ENCODE data around the gene MBD3L2B. TPM values are rescaled to one million over a fixed set of nuclear protein-coding genes. Genes with fewer than 3 reads are reported as not detected.
A peak's percentile ranks its signal among the peaks of the same experiment; 100 is the strongest.

Gene MBD3L2B
- total and polyA plus RNA-seq, 4 experiments from 2014 or later, result not detected

GRCh38 chr19:7013678-7014077, 7.6 kb downstream of the MBD3L2B start:
- Mint-ChIP-seq H3K27ac (peak overlapping the region; percentile 33 to 89 (median 53)), H3K4me1 (peaks cover 24 to 54% (median 35%) of the 10 kb centered on the region in 4 donors), H3K9me3 (no peaks in the 10 kb centered on the region), H3K27me3 (no peaks in the 10 kb centered on the region), H3K4me3 (peak overlapping the region in 6 of 8 donors; percentile 4 to 68 (median 30)), H3K36me3 (no peaks in the 10 kb centered on the region)
- Histone ChIP-seq H3K27ac (ENCODE audit: low read depth, low read length) (no peak overlapping the region), H3K4me3 (ENCODE audit: low read length in 2 of 2) (no peak overlapping the region), H3K27me3 (ENCODE audit: insufficient read depth, low read length) (no peaks in the 10 kb centered on the region), H3K4me1 (ENCODE audit: insufficient read depth, low read length) (peaks cover 38% of the 10 kb centered on the region), H3K9me3 (ENCODE audit: control insufficient read depth in 1 of 2, low read length in 2 of 2) (no peaks in the 10 kb centered on the region), H3K36me3 (ENCODE audit: insufficient read depth, low read length) (no peaks in the 10 kb centered on the region)
- DNase-seq, result peak in 1 of 5 donors; percentile 17
- intact Hi-C loops (cut with micrococcal nuclease), result no loop called here
- CTCF ChIA-PET (ENCODE audit: partially characterized antibody), result interaction anchor here (1.4 kb wide), 1 partner anchor 71 kb away, joined by 3 read pairs; no protein-coding TSS in a partner anchor
- POLR2A ChIA-PET (ENCODE audit: partially characterized antibody), result interaction anchor here (0.7 to 0.8 kb wide), 2 partner anchors 24 to 56 kb away, joined by 3 to 4 read pairs; partner anchors contain the start of gene ZNF557

- Mint-ChIP-seq H3K27ac (peak overlapping the region in 1 of 7 donors; percentile 22), H3K27me3 (no peaks in the 10 kb centered on the region), H3K36me3 (no peaks in the 10 kb centered on the region), H3K4me1 (peaks cover 33 to 75% (median 50%) of the 10 kb centered on the region in 4 donors), H3K9me3 (peaks cover 0 to 5% (median 0%) of the 10 kb centered on the region in 8 donors), H3K4me3 (peak overlapping the region in 3 of 8 donors; percentile 29 to 48 (median 45))
- Histone ChIP-seq H3K27ac (ENCODE audit: low read depth, low read length) (no peak overlapping the region), H3K9me3 (ENCODE audit: control insufficient read depth in 1 of 2, low read length in 2 of 2) (no peaks in the 10 kb centered on the region), H3K4me3 (ENCODE audit: low read length in 2 of 2) (no peak overlapping the region), H3K36me3 (ENCODE audit: insufficient read depth, low read length) (no peaks in the 10 kb centered on the region), H3K27me3 (ENCODE audit: insufficient read depth, low read length) (no peaks in the 10 kb centered on the region), H3K4me1 (ENCODE audit: insufficient read depth, low read length) (peaks cover 48% of the 10 kb centered on the region)
- ChIA-PET POLR2A (ENCODE audit: partially characterized antibody) (no interaction called here), CTCF (ENCODE audit: partially characterized antibody) (no interaction called here)
- intact Hi-C loops (cut with micrococcal nuclease), result no loop called here
- no peak for DNase-seq
Measured at GRCh38 chr19:7010722-7011593, 10.3 kb downstream of the MBD3L2B start.

GRCh38 chr19:7007859-7008258, 13.4 kb downstream of the MBD3L2B start:
- H3K4me3 ChIP-seq (ENCODE audit: low read length in 2 of 2), result no peak overlapping the region
- intact Hi-C loops (cut with micrococcal nuclease), result no loop called here
- no peak for DNase-seq
- H3K9me3 ChIP-seq (ENCODE audit: control insufficient read depth in 1 of 2, low read length in 2 of 2), result no peaks in the 10 kb centered on the region
- H3K36me3 Mint-ChIP-seq, result no peaks in the 10 kb centered on the region
- H3K27ac Mint-ChIP-seq, result peak overlapping the region in 1 of 7 donors; percentile 41
- no peak overlapping the region for H3K27ac ChIP-seq (ENCODE audit: low read depth, low read length)
- ChIA-PET POLR2A (ENCODE audit: partially characterized antibody) (interaction anchor here (0.6 to 2.1 kb wide), 2 partner anchors 61 to 139 kb away, joined by 3 to 9 read pairs; partner anchors contain the start of gene ZNF557), CTCF (ENCODE audit: partially characterized antibody) (no interaction called here)
- peaks cover 28 to 66% (median 41%) of the 10 kb centered on the region in 4 donors for H3K4me1 Mint-ChIP-seq
- H3K4me1 ChIP-seq (ENCODE audit: insufficient read depth, low read length), result peaks cover 33% of the 10 kb centered on the region
- H3K36me3 ChIP-seq (ENCODE audit: insufficient read depth, low read length), result no peaks in the 10 kb centered on the region
- H3K27me3 Mint-ChIP-seq, result no peaks in the 10 kb centered on the region
- H3K4me3 Mint-ChIP-seq, result peak overlapping the region in 1 of 8 donors; percentile 6
- H3K27me3 ChIP-seq (ENCODE audit: insufficient read depth, low read length), result no peaks in the 10 kb centered on the region
- H3K9me3 Mint-ChIP-seq, result peaks cover 0 to 5% (median 0%) of the 10 kb centered on the region in 8 donors

- H3K9me3 ChIP-seq (ENCODE audit: control insufficient read depth in 1 of 2, low read length in 2 of 2), result no peaks in the 10 kb centered on the region
- no peak overlapping the region for H3K4me3 Mint-ChIP-seq
- H3K27me3 Mint-ChIP-seq, result no peaks in the 10 kb centered on the region
- H3K27ac Mint-ChIP-seq, result peak overlapping the region in 1 of 7 donors; percentile 27
- no peak overlapping the region for H3K4me3 ChIP-seq (ENCODE audit: low read length in 2 of 2)
- no peaks in the 10 kb centered on the region for H3K36me3 Mint-ChIP-seq
- POLR2A ChIA-PET (ENCODE audit: partially characterized antibody), result no interaction called here
- no peaks in the 10 kb centered on the region for H3K36me3 ChIP-seq (ENCODE audit: insufficient read depth, low read length)
- intact Hi-C loops (cut with micrococcal nuclease), result no loop called here
- peaks cover 0 to 5% (median 0%) of the 10 kb centered on the region in 8 donors for H3K9me3 Mint-ChIP-seq
- peaks cover 30% of the 10 kb centered on the region for H3K4me1 ChIP-seq (ENCODE audit: insufficient read depth, low read length)
- H3K27me3 ChIP-seq (ENCODE audit: insufficient read depth, low read length), result no peaks in the 10 kb centered on the region
- peaks cover 24 to 51% (median 41%) of the 10 kb centered on the region in 4 donors for H3K4me1 Mint-ChIP-seq
- CTCF ChIA-PET (ENCODE audit: partially characterized antibody), result no interaction called here
- DNase-seq, result no peak
- no peak overlapping the region for H3K27ac ChIP-seq (ENCODE audit: low read depth, low read length)
Measured at GRCh38 chr19:7006135-7006704, 15.0 kb downstream of the MBD3L2B start.

GRCh38 chr19:7004313-7004931, 16.8 kb downstream of the MBD3L2B start:
- Histone ChIP-seq H3K4me3 (ENCODE audit: low read length in 2 of 2) (no peak overlapping the region), H3K27ac (ENCODE audit: low read depth, low read length) (no peak overlapping the region), H3K36me3 (ENCODE audit: insufficient read depth, low read length) (no peaks in the 10 kb centered on the region), H3K4me1 (ENCODE audit: insufficient read depth, low read length) (peaks cover 18% of the 10 kb centered on the region), H3K9me3 (ENCODE audit: control insufficient read depth in 1 of 2, low read length in 2 of 2) (no peaks in the 10 kb centered on the region), H3K27me3 (ENCODE audit: insufficient read depth, low read length) (no peaks in the 10 kb centered on the region)
- DNase-seq, result peak in 2 of 5 donors; percentile 39 to 53
- Mint-ChIP-seq H3K9me3 (peaks cover 0 to 5% (median 0%) of the 10 kb centered on the region in 8 donors), H3K27ac (no peak overlapping the region), H3K36me3 (no peaks in the 10 kb centered on the region), H3K4me3 (peak overlapping the region in 2 of 8 donors; percentile 7 to 38), H3K4me1 (peaks cover 17 to 49% (median 32%) of the 10 kb centered on the region in 4 donors), H3K27me3 (no peaks in the 10 kb centered on the region)
- intact Hi-C loops (cut with micrococcal nuclease), result no loop called here
- ChIA-PET CTCF (ENCODE audit: partially characterized antibody) (no interaction called here), POLR2A (ENCODE audit: partially characterized antibody) (no interaction called here)

GRCh38 chr19:7000816-7001215, 20.4 kb downstream of the MBD3L2B start:
- no peak overlapping the region for H3K27ac ChIP-seq (ENCODE audit: low read depth, low read length)
- H3K9me3 ChIP-seq (ENCODE audit: control insufficient read depth in 1 of 2, low read length in 2 of 2), result no peaks in the 10 kb centered on the region
- intact Hi-C loops (cut with micrococcal nuclease), result no loop called here
- ChIA-PET POLR2A (ENCODE audit: partially characterized antibody) (interaction anchor here (1.0 kb wide), 1 partner anchor 137 kb away, joined by 3 read pairs; no protein-coding TSS in a partner anchor), CTCF (ENCODE audit: partially characterized antibody) (no interaction called here)
- H3K27me3 ChIP-seq (ENCODE audit: insufficient read depth, low read length), result no peaks in the 10 kb centered on the region
- Mint-ChIP-seq H3K36me3 (no peaks in the 10 kb centered on the region), H3K4me3 (no peak overlapping the region), H3K27me3 (no peaks in the 10 kb centered on the region), H3K4me1 (peaks cover 9 to 35% (median 20%) of the 10 kb centered on the region in 4 donors), H3K27ac (peak overlapping the region in 1 of 7 donors; percentile 20), H3K9me3 (peaks cover 0 to 2% (median 0%) of the 10 kb centered on the region in 8 donors)
- H3K4me3 ChIP-seq (ENCODE audit: low read length in 2 of 2), result no peak overlapping the region
- H3K36me3 ChIP-seq (ENCODE audit: insufficient read depth, low read length), result no peaks in the 10 kb centered on the region
- H3K4me1 ChIP-seq (ENCODE audit: insufficient read depth, low read length), result no peaks in the 10 kb centered on the region
- no peak for DNase-seq

GRCh38 chr19:7000333-7000732, 20.9 kb downstream of the MBD3L2B start:
- no peak overlapping the region for H3K4me3 Mint-ChIP-seq
- CTCF ChIA-PET (ENCODE audit: partially characterized antibody), result no interaction called here

More at GRCh38 chr19:7000333-7000732, 20.9 kb downstream of the MBD3L2B start:
- Histone ChIP-seq H3K4me1 (ENCODE audit: insufficient read depth, low read length) (no peaks in the 10 kb centered on the region), H3K9me3 (ENCODE audit: control insufficient read depth in 1 of 2, low read length in 2 of 2) (no peaks in the 10 kb centered on the region), H3K27ac (ENCODE audit: low read depth, low read length) (no peak overlapping the region), H3K27me3 (ENCODE audit: insufficient read depth, low read length) (no peaks in the 10 kb centered on the region), H3K36me3 (ENCODE audit: insufficient read depth, low read length) (no peaks in the 10 kb centered on the region), H3K4me3 (ENCODE audit: low read length in 2 of 2) (no peak overlapping the region)
- POLR2A ChIA-PET (ENCODE audit: partially characterized antibody), result interaction anchor here (0.6 to 1.0 kb wide), 2 partner anchors 136 to 484 kb away, joined by 3 read pairs; no protein-coding TSS in a partner anchor
- peaks cover 0 to 4% (median 0%) of the 10 kb centered on the region in 8 donors for H3K9me3 Mint-ChIP-seq
- H3K4me1 Mint-ChIP-seq, result peaks cover 10 to 38% (median 22%) of the 10 kb centered on the region in 4 donors
- peaks cover 0 to 2% of the 10 kb centered on the region in 2 donors for H3K36me3 Mint-ChIP-seq
- intact Hi-C loops (cut with micrococcal nuclease), result no loop called here
- no peak overlapping the region for H3K27ac Mint-ChIP-seq
- H3K27me3 Mint-ChIP-seq, result no peaks in the 10 kb centered on the region
- no peak for DNase-seq

Measured in CD4-positive, alpha-beta memory T cell (primary cell).